ENCODE data around the gene USP36.

Gene USP36

DNA sequence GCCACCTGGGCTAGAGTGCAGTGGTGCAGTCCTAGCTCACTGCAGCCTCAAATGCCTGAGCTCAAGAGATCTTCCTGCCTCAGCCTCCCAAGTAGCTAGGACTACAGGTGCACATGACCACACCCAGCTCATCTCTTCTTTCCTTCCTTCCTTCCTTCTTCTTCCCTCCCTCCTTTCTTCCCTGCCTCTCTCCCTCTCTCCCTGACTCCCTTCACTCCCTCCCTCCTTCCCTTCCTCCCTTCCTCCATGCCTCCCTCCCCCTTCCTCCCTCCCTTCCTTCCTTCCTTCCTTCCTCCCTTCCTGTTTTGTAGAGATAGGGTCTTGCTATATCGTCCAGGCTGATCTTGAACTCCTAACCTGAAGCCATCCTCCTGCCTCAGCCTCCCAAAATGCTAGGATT is 23.5 kb upstream of the USP36 start:
- no peaks in the 10 kb centered on the region for H3K36me3 ChIP-seq (ENCODE audit: insufficient read depth, low read length)
- no peaks in the 10 kb centered on the region for H3K27me3 ChIP-seq (ENCODE audit: insufficient read depth, low read length, poor library complexity, severe bottlenecking)
- no peak overlapping the region for H3K4me2 ChIP-seq (ENCODE audit: low read depth, low read length, poor library complexity, severe bottlenecking)
- no peak overlapping the region for H3K9ac ChIP-seq (ENCODE audit: low read depth, low read length, poor library complexity, severe bottlenecking)
- TF ChIP-seq EZH2phosphoT487 (IDR thresholded peaks at IDR 0.05; ENCODE audit: borderline replicate concordance) = no peak
- TF ChIP-seq CTCF (conservative IDR thresholded peaks at IDR 0.05; ENCODE audit: low read length) = no peak
- H3K9me3 ChIP-seq (ENCODE audit: insufficient read depth, low read depth, low read length) = no peaks in the 10 kb centered on the region
- H4K20me1 ChIP-seq (ENCODE audit: insufficient read depth, low read length, poor library complexity, severe bottlenecking) = no peaks in the 10 kb centered on the region
- no peaks in the 10 kb centered on the region for H3F3A ChIP-seq (ENCODE audit: low read depth)
- no peaks in the 10 kb centered on the region for H3K79me2 ChIP-seq (ENCODE audit: insufficient read depth, low read length)
- no peaks in the 10 kb centered on the region for H3K4me1 ChIP-seq (ENCODE audit: insufficient read depth, low read length, poor library complexity, severe bottlenecking)
- no peak overlapping the region for H2AFZ ChIP-seq (ENCODE audit: low read length)
- no peaks in the 10 kb centered on the region for H3K9me2 ChIP-seq (replicated peaks; ENCODE audit: low read depth, low read length)
- no peak overlapping the region for H3K4me3 ChIP-seq (ENCODE audit: low read length, poor library complexity, severe bottlenecking)

- Histone ChIP-seq H3K4me3 (ENCODE audit: low read length, poor library complexity, severe bottlenecking) (no peak overlapping the region), H3K9me3 (ENCODE audit: insufficient read depth, low read depth, low read length) (no peaks in the 10 kb centered on the region)
Measured at GRCh38 chr17:78862073-78863023, 21.7 kb upstream of the USP36 start.

DNA sequence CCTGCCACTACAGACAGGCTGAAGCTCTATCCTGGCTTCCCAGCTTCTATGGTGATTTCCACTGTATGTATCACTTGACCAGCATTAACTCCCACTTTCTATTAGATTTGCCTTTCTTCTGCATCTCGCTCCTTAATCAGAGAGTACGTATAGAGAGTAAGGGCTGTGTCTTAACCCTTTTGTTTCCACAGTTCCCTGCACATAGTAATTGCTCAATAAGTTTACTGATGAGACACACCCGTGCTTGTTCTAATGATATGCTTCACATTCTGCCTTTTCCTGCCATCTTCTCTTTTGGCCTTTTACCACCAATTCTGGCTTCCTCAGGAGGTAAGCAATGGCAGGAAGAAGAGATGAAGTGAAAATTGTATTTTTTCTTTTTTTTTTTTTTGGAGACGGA is 20.6 kb upstream of the USP36 start:
- H3K9me2 ChIP-seq (replicated peaks; ENCODE audit: low read depth, low read length) = no peaks in the 10 kb centered on the region
- no peak overlapping the region for H3K4me2 ChIP-seq (ENCODE audit: low read depth, low read length, poor library complexity, severe bottlenecking)
- H4K20me1 ChIP-seq (ENCODE audit: insufficient read depth, low read length, poor library complexity, severe bottlenecking) = no peaks in the 10 kb centered on the region
- no peak for TF ChIP-seq EZH2phosphoT487 (IDR thresholded peaks at IDR 0.05; ENCODE audit: borderline replicate concordance)
- TF ChIP-seq CTCF (conservative IDR thresholded peaks at IDR 0.05; ENCODE audit: low read length) = no peak
- H3K36me3 ChIP-seq (ENCODE audit: insufficient read depth, low read length) = no peaks in the 10 kb centered on the region
- H3K4me3 ChIP-seq (ENCODE audit: low read length, poor library complexity, severe bottlenecking) = no peak overlapping the region
- no peaks in the 10 kb centered on the region for H3K9me3 ChIP-seq (ENCODE audit: insufficient read depth, low read depth, low read length)
- H2AFZ ChIP-seq (ENCODE audit: low read length) = no peak overlapping the region
- no peak overlapping the region for H3K9ac ChIP-seq (ENCODE audit: low read depth, low read length, poor library complexity, severe bottlenecking)
- no peaks in the 10 kb centered on the region for H3F3A ChIP-seq (ENCODE audit: low read depth)
- H3K4me1 ChIP-seq (ENCODE audit: insufficient read depth, low read length, poor library complexity, severe bottlenecking) = no peaks in the 10 kb centered on the region
- H3K27me3 ChIP-seq (ENCODE audit: insufficient read depth, low read length, poor library complexity, severe bottlenecking) = no peaks in the 10 kb centered on the region
- no peaks in the 10 kb centered on the region for H3K79me2 ChIP-seq (ENCODE audit: insufficient read depth, low read length)

More at GRCh38 chr17:78862073-78863023, 21.7 kb upstream of the USP36 start:
- Histone ChIP-seq H3K36me3 (ENCODE audit: insufficient read depth, low read length) (no peaks in the 10 kb centered on the region), H3K4me1 (ENCODE audit: insufficient read depth, low read length, poor library complexity, severe bottlenecking) (no peaks in the 10 kb centered on the region), H2AFZ (ENCODE audit: low read length) (no peak overlapping the region), H3K9me2 (replicated peaks; ENCODE audit: low read depth, low read length) (no peaks in the 10 kb centered on the region), H4K20me1 (ENCODE audit: insufficient read depth, low read length, poor library complexity, severe bottlenecking) (no peaks in the 10 kb centered on the region), H3F3A (ENCODE audit: low read depth) (no peaks in the 10 kb centered on the region), H3K27me3 (ENCODE audit: insufficient read depth, low read length, poor library complexity, severe bottlenecking) (no peaks in the 10 kb centered on the region), H3K9ac (ENCODE audit: low read depth, low read length, poor library complexity, severe bottlenecking) (no peak overlapping the region), H3K79me2 (ENCODE audit: insufficient read depth, low read length) (no peaks in the 10 kb centered on the region), H3K4me2 (ENCODE audit: low read depth, low read length, poor library complexity, severe bottlenecking) (no peak overlapping the region)
- TF ChIP-seq EZH2phosphoT487 (IDR thresholded peaks at IDR 0.05; ENCODE audit: borderline replicate concordance) (no peak), CTCF (conservative IDR thresholded peaks at IDR 0.05; ENCODE audit: low read length) (no peak)

Measured in Loucy (cell line).